Urinary bladder (tissue), 4 donors: ENCODE results near the gene CR1L. TPM values are rescaled to one million over a fixed set of nuclear protein-coding genes. Genes with fewer than 3 reads are reported as not detected.
"Not testable (repeated sequence)": the region's sequence is repeated elsewhere in the genome, so short reads cannot be mapped to it uniquely, and the experiment has no call there.

Experiments
- DNase-seq: peaks from one replicate; pipeline ENCODE4 v3.0.0-alpha.2; 2015; ENCODE audit errors: extremely low spot score
- H3K27ac ChIP-seq: one replicate; pipeline ENCODE4 v1.5.1; 2013; ENCODE audit warnings: low read depth, mild to moderate bottlenecking, moderate library complexity
- H3K36me3 ChIP-seq: one replicate; pipeline ENCODE4 v1.6.1; 2013; ENCODE audit warnings: mild to moderate bottlenecking, moderate library complexity; ENCODE audit not compliant: insufficient read depth
- H3K4me1 ChIP-seq: one replicate; pipeline ENCODE4 v1.6.1; 2013; ENCODE audit warnings: mild to moderate bottlenecking, moderate library complexity; ENCODE audit not compliant: insufficient read depth
- H3K4me3 ChIP-seq: one replicate; pipeline ENCODE4 v1.5.1; 2013; ENCODE audit warnings: low read depth, low read length
- WGBS: extraction: QIAGEN DNeasy Blood & Tissue Kit; methylation state at CpG from one replicate; pipeline ENCODE4 v1.1.7; 2013; 5-methylcytosine and 5-hydroxymethylcytosine counted together
- polyA plus RNA-seq: library from polyadenylated mRNA; stranded (reverse); fragments of 200-250 nt; gene quantifications from one replicate; pipeline ENCODE4 v1.2.3, GENCODE V29; 2013
- total RNA-seq: library from RNA; depleted of rRNA; stranded (reverse); fragments of >200 nt; gene quantifications from one replicate; pipeline ENCODE4 v1.2.3, GENCODE V29; 2014
- donor health status: healthy with polysubstance abuse.
- donor health status: healthy.

CR1L gene
- total and polyA plus RNA-seq, 2 donors = 1.7 TPM; not detected in 1

DNA sequence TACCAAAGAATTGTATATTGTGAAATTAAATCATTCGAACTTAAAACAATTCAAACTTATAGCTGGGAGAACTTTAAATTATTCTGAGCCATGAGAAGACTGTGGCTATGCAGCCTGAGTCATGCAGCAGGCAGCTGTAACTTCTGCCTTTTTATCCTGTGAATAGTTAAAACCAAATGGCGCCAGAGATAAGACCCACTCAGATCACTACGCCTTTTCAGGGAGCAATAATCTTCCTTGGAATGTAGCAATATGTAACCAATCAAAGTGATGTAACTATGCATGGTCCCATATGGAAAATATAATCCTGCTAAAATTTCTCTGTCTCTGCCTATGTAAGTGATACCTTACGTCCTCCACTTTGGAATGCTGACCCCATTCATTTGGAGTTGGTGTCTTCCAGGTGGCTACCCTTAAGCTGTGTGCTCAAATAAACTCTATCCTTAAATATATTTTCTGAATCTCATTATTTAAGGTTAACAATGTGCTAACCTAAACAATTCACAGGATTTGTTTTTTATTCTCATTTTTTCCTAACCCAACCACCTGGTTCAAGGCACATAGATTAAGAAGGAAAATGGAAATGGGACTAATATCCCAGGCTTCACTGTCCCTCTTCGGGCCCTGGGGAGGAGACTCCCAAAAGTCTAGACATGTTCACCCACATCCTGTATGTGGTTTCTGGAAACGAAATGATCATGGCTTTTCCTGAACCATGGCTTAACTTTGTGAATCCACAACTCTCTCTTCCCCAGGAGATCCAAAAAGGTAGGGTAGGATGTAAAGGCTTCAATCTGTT lies 35.9 kb downstream of the CR1L start:
- 42% methylated on average over 6 of the region's 6 CpGs for WGBS
- H3K4me1 ChIP-seq, H3K4me3 ChIP-seq, DNase-seq, H3K36me3 ChIP-seq, H3K27ac ChIP-seq: not testable (repeated sequence)

DNA sequence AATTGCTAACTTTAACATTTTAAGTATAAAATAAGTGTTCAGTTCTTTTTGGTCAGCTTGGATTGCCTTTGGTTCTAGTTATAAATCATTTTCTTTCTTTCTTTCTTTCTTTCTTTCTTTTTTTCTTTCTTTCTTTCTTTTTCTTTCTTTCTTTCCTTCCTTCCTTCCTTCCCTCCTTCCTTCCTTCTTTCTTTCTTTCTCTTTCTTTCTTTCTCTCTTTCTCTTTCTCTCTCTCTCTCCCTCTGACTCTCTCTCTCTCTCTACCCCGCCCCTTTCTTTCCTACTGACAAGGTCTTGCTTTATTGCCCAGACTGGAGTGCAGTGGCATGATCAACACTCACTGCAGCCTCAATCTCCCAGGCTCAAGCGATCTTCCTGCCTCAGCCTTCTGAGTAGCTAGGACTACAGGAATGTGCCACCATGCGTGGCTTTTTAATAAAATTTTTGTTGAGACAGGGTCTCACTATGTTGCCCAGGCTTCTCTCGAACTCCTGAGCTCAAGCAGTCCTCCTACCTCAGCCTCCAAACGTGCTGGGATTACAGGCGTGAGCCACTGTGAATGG lies 38.0 kb downstream of the CR1L start:
- H3K36me3 ChIP-seq, H3K4me3 ChIP-seq, H3K27ac ChIP-seq, H3K4me1 ChIP-seq, DNase-seq: not testable (repeated sequence)
- 81% methylated on average over 6 of the region's 6 CpGs for WGBS

DNA sequence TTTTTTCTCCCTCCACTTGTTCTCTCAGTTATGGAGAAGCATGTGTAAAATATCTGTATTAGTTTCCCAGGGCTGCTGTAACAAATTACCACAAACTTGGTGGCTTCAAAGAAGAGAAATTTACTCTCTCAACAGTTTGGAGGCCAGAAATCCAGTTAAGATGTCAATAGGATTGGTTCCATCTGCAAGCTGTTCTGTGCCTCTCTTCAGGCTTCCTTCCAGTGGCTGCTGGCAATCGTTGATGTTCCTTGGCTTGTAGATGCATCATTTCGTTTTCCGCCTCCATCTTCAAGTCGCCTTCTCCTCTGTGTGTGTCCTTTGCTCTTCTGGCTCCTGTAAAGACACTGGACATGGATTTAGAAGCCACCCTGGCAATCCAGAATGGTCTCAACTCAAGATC lies 45.6 kb downstream of the CR1L start:
- not testable (repeated sequence) for H3K27ac ChIP-seq, H3K4me1 ChIP-seq, H3K4me3 ChIP-seq, H3K36me3 ChIP-seq, DNase-seq
- 68% methylated on average over 4 of the region's 4 CpGs for WGBS

DNA sequence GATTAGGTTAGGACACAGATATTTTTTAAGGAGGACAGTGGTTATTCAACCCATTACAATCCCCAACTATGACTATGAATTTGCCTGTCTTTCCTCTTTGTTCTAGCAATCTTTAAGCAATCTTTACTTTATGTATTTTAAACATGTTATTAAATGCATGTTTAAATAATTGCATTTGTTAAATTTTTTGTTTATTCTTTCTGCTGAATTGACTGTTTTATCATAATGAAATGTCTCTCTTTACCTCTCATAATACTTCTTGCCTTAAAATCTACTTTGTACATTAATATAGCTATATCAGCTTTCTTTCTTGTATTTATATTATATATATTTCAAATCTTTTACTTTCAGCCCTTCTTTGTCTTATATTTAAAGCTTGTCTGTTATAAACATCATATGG lies 46.1 kb downstream of the CR1L start:
- Histone ChIP-seq H3K27ac (no peak overlapping the region), H3K4me3 (no peak overlapping the region), H3K4me1 (no peaks in the 10 kb centered on the region), H3K36me3 (no peaks in the 10 kb centered on the region)
- DNase-seq = no peak

DNA sequence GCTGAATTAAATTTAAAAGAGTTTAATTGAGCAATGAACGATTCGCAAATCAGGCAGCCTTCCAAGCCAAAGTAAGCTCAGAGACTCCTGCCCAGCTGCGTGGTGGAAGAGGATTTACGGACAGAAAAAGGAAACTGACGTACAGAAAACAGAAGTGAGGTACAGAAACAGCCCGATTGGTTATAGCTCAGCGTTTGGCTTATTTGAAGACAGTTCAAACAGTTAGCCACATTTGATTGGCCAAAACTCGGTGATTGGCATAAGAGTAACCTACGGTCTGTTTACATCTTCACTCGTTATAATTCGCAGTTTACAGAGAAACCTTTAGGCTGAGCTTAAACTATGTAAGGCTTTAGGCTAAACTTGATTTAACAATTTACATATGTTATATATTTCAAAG lies 46.9 kb downstream of the CR1L start:
- Histone ChIP-seq H3K36me3 (no peaks in the 10 kb centered on the region), H3K27ac (no peak overlapping the region), H3K4me3 (no peak overlapping the region), H3K4me1 (no peaks in the 10 kb centered on the region)
- WGBS = 79% methylated on average over 11 of the region's 11 CpGs
- no peak for DNase-seq

DNA sequence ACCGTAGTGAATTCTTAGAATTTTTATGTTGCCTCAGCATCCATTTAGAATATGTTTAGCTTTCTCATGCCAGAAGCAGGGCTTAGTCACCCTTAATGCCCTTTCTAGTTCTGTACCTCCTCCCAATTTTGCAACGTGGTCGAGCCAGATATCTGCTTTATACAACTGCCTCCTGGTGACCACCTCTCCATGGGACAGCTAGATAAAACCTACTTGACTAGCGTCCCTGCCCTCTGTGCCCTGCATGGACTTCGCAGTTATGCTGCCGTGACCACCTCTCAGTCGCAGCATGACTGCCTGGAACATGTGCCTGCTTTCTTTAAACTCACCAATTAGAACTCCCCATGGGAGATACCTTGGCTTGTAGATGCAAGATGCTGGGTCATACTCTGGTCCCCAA lies 47.4 kb downstream of the CR1L start:
- H3K36me3 ChIP-seq, DNase-seq, H3K4me3 ChIP-seq, H3K4me1 ChIP-seq, H3K27ac ChIP-seq: not testable (repeated sequence)
- 81% methylated on average over 7 of the region's 7 CpGs for WGBS

DNA sequence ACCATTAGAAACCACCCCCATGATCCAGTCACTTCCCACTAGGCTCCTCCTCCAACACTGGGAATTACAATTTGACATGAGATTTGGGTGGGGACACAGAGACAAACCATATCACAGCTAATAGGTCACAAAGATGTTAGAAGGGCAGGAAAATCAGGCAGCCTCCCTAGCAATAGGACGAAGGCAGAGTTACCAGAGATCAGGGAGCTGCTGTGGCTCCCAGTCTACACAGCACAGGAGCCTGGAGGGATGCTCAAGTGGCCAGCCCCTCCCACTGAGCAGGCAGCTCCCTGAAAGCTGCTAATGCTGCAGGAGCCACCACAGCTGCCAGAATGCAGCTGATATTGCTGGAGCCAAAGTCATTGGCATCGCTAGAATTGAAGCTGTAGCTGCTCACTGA lies 51.0 kb downstream of the CR1L start:
- no peak for DNase-seq
- H3K4me3 ChIP-seq = no peak overlapping the region
- H3K4me1 ChIP-seq = no peaks in the 10 kb centered on the region
- 58% methylated on average over 2 of the region's 2 CpGs for WGBS
- no peaks in the 10 kb centered on the region for H3K36me3 ChIP-seq
- no peak overlapping the region for H3K27ac ChIP-seq

DNA sequence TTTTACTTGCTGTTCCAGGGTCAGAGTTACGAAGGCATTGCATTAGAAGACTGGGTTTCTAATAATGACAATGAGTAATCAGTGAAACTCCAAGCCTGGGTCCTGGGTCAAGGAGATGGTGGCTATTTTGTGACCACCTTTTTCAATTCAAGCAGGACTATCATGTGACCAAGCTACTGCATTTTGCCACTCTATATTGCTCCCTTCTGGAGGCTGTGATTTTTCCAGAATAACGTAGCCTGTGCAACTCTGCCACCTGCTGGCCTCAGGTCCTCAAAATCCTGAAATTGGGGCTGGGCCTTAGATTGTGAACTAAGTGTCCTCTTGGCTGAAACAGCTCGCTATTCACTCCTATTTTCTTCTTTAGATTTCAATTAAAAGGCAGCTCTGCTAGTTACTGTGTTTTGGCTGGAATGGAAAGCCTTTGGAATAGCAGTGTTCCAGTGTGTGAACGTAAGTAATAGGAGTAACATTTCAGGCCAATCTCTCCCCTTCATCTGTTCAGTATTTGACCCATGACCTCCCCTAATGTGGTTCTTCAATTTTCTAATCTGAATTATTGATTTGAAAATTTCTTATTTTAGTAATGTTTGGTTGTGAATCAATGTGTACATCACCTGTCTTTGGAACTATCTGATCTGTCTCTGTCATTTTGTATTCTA lies 54.0 kb downstream of the CR1L start:
- no peaks in the 10 kb centered on the region for H3K36me3 ChIP-seq
- H3K4me3 ChIP-seq = no peak overlapping the region
- H3K4me1 ChIP-seq = no peaks in the 10 kb centered on the region
- 52% methylated on average over 4 of the region's 4 CpGs for WGBS
- peak; percentile 15 for DNase-seq
- H3K27ac ChIP-seq = no peak overlapping the region

DNA sequence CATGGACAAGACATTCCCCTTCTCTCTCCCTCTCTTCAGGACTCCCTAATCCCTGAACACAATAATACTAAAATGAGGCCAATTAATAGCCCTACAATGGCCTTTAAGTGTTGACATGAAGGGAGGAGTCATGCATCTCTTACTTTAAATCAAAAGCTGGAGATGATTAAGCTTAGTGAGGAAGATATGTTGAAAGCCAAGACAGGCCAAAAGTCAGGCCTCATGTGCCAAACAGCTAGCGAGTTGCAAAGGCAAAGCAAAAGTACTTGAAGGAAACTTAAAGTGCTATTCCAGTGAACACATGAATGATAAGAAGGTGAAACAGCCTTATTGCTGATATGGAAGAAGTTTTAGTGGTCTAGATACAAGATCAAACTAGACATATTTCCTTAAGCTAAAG lies 57.4 kb downstream of the CR1L start:
- 61% methylated on average over 1 of the region's 1 CpG for WGBS
- Histone ChIP-seq H3K27ac (no peak overlapping the region), H3K4me1 (no peaks in the 10 kb centered on the region), H3K4me3 (no peak overlapping the region), H3K36me3 (no peaks in the 10 kb centered on the region)
- DNase-seq = no peak

DNA sequence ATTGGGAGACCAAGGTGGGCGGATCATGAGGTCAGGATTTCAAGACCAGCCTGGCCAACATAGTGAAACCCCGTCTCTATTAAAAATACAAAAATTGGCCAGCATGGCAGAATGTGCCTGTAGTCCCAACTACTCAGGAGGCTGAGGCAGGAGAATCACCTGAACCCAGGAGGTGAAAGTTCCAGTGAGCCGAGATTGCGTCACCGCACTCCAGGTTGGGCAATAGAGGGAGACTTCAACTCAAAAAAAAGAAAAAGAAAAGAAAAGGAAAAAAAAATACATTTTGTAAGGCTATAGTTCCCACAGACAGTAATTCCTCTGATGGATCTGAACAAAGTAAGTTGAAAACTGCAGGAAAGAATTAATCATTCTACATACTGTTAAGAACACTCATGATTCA lies 58.8 kb downstream of the CR1L start:
- WGBS = 83% methylated on average over 5 of the region's 5 CpGs
- no peaks in the 10 kb centered on the region for H3K36me3 ChIP-seq

DNA sequence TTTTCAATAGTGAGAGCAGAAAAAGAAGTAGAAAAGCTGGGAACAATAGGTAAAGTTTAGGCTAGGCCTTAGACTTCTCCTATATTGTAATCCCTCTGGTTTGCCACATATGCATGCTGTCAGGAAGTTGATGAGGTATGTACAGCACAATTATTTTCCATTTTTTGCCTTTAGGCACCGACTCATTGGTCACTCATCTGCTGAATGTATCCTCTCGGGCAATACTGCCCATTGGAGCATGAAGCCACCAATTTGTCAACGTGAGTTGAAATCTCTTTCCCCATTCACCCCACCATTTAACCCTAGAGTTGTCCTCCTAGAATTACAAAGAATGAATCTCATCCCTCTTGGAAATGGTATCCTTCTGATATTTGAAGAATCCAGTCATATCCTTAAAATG lies 63.1 kb downstream of the CR1L start:
- H3K4me3 ChIP-seq, H3K4me1 ChIP-seq, H3K36me3 ChIP-seq, H3K27ac ChIP-seq, DNase-seq: not testable (repeated sequence)
- 71% methylated on average over 3 of the region's 3 CpGs for WGBS

More for the DNA sequence above, 58.8 kb downstream of the CR1L start:
- DNase-seq = no peak
- H3K4me3 ChIP-seq = no peak overlapping the region
- H3K4me1 ChIP-seq = no peaks in the 10 kb centered on the region
- H3K27ac ChIP-seq = no peak overlapping the region

DNA sequence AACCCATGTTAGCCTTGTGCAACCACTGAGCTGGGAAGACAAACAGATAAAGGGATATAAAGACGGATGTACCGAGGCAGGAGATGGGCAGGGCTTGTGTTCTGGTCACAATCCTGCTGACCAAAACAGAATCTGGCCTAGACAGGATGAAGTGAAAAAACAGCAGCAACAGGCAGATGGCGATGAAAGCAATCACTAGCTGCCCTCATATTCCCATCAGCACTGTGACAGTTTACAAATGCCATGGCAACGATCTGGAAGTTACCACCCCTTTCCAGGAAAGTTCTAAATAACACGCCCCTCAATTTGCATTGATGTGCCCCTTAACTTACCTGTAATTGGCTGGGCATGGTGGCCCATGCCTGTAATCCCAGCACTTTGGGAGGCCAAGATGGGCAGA lies 66.4 kb downstream of the CR1L start:
- Histone ChIP-seq H3K36me3 (no peaks in the 10 kb centered on the region), H3K4me3 (no peak overlapping the region), H3K4me1 (no peaks in the 10 kb centered on the region), H3K27ac (no peak overlapping the region)
- WGBS = 58% methylated on average over 5 of the region's 5 CpGs
- no peak for DNase-seq

DNA sequence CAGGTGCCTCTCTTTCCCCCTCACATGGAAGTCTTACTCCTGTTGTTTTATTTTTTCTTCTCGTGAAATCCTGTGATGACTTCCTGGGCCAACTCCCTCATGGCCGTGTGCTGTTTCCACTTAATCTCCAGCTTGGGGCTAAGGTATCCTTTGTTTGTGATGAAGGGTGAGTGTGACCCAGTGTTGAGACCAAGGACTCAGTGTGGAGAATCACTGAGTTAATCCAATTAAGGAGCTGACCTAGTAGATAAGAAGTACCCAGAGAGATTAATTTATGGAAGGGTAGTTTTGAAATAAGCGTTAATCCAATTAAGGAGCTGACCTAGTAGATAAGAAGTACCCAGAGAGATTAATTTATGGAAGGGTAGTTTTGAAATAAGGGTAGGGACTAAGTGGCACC lies 67.8 kb downstream of the CR1L start:
- H3K4me1 ChIP-seq = not testable (repeated sequence)
- 71% methylated on average over 3 of the region's 3 CpGs for WGBS

DNA sequence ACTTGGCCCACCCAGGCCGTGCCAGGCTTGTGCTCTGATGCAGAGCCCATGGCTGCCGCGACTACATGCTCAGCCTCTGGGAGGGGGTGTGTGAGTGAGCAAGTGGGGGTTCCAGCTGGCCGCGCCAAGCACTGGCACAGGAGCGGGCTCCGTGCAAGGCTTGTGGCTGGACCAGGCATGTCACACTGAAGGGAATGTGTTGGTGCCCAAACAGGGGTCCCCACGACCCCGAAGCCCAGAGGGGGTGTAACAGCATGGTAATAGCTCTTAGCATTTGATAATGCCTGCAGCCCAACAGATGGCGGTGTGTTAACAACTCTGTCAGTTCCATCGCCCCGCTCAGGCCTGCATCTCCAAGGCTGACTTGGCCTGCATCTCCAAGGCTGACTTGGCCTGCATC lies 68.6 kb downstream of the CR1L start:
- H3K4me3 ChIP-seq = no peak overlapping the region
- no peaks in the 10 kb centered on the region for H3K4me1 ChIP-seq
- 94% methylated on average over 12 of the region's 12 CpGs for WGBS
- no peak for DNase-seq
- no peak overlapping the region for H3K27ac ChIP-seq
- no peaks in the 10 kb centered on the region for H3K36me3 ChIP-seq

More for the DNA sequence above, 67.8 kb downstream of the CR1L start:
- not testable (repeated sequence) for H3K36me3 ChIP-seq, H3K27ac ChIP-seq, DNase-seq, H3K4me3 ChIP-seq
